Fibroblast of lung (primary cell): ENCODE measurements around the gene OBSCN. TPM values are rescaled to one million over a fixed set of nuclear protein-coding genes. Genes with fewer than 3 reads are reported as not detected.

ENCODE experiments used
- DNase-seq, 2 donors: peaks; one replicate each; pipeline versions ENCODE4 v3.0.0 to v3.0.0-alpha.2; 2010; ENCODE audit warnings: low read depth in 2 of 2
- H2AFZ ChIP-seq: 2 replicates; pipeline ENCODE4 v1.5.1; 2012; ENCODE audit warnings: low read length, control low read depth, inconsistent platforms
- H3K27ac ChIP-seq: 2 replicates; pipeline ENCODE4 v1.5.1; 2011; ENCODE audit warnings: low read length, control low read depth; ENCODE audit not compliant: insufficient read depth
- H3K27me3 ChIP-seq: 2 replicates; pipeline ENCODE4 v1.5.1; 2011; ENCODE audit warnings: mild to moderate bottlenecking, low read length; ENCODE audit not compliant: control insufficient read depth, insufficient read depth
- H3K36me3 ChIP-seq: 2 replicates; pipeline ENCODE4 v1.5.1; 2011; ENCODE audit warnings: low read length; ENCODE audit not compliant: control insufficient read depth, insufficient read depth
- H3K4me1 ChIP-seq: 2 replicates; pipeline ENCODE4 v1.5.1; 2011; ENCODE audit warnings: low read length; ENCODE audit not compliant: control insufficient read depth, insufficient read depth; ENCODE audit errors: extremely low read depth
- H3K4me2 ChIP-seq: 2 replicates; pipeline ENCODE4 v1.5.1; 2011; ENCODE audit warnings: low read length, control low read depth; ENCODE audit not compliant: insufficient read depth; ENCODE audit errors: extremely low read depth
- H3K4me3 ChIP-seq, 4 experiments: fragments of 200-600 bp in 1 of 4; sonication (generic) in 1 of 4; replicated peaks in 1 of 4; 2 replicates each; pipeline ENCODE4 v1.5.1; 2011 to 2016; ENCODE audit warnings: low read length in 4 of 4, low read depth in 3 of 4, mild to moderate bottlenecking in 3 of 4, control low read depth in 2 of 4, inconsistent platforms in 1 of 4, mixed read lengths in 1 of 4; ENCODE audit not compliant: insufficient read depth in 1 of 4; ENCODE audit errors: control extremely low read depth in 1 of 4
- H3K79me2 ChIP-seq: 2 replicates; pipeline ENCODE4 v1.5.1; 2012; ENCODE audit warnings: mild to moderate bottlenecking, low read length, inconsistent platforms; ENCODE audit not compliant: control insufficient read depth, insufficient read depth
- H3K9ac ChIP-seq: 2 replicates; pipeline ENCODE4 v1.5.1; 2011; ENCODE audit warnings: mild to moderate bottlenecking, low read length, control low read depth; ENCODE audit not compliant: insufficient read depth
- H3K9me3 ChIP-seq: 2 replicates; pipeline ENCODE4 v1.5.1; 2012; ENCODE audit warnings: low read depth, low read length; ENCODE audit not compliant: control insufficient read depth, insufficient read depth
- H4K20me1 ChIP-seq: 2 replicates; pipeline ENCODE4 v1.5.1; 2011; ENCODE audit warnings: low read length; ENCODE audit not compliant: control insufficient read depth, insufficient read depth; ENCODE audit errors: extremely low read depth
- EZH2 ChIP-seq: IDR thresholded peaks from 2 replicates; pipeline ENCODE4 v1.5.1; 2012; ENCODE audit warnings: low read length, control low read depth, mild to moderate bottlenecking; ENCODE audit errors: missing control alignments
- polyA plus RNA-seq, 2 donors: library from polyadenylated mRNA; depleted of rRNA in 1 of 2; stranded (reverse) in 1 of 2; unstranded in 1 of 2; fragments of >200 nt; gene quantifications; 2 replicates each; pipeline ENCODE4 v1.2.1, GENCODE V29; 2011 to 2012; ENCODE audit warnings: missing spikeins in 1 of 2
- total RNA-seq: library from RNA; depleted of rRNA; stranded (reverse); fragments of >200 nt; gene quantifications from 2 replicates; pipeline ENCODE4 v1.2.1, GENCODE V29; 2014
- TF ChIP-seq, protein P1 (sequence below), 2 donors: IDR thresholded peaks in 1 of 2; conservative IDR thresholded peaks in 1 of 2; 1 replicate in 1 of 2; 2 replicates in 1 of 2; pipeline ENCODE4 v1.5.1; 2011 to 2012; ENCODE audit warnings: low read length in 2 of 2, control low read depth in 1 of 2, inconsistent platforms in 1 of 2, low read depth in 1 of 2, mild to moderate bottlenecking in 1 of 2

The OBSCN gene
- total and polyA plus RNA-seq, 2 donors (not counting 1 experiment from before 2014, with no cell fraction given): 0.87 to 16.8 TPM

GRCh38 chr1:228284521-228284920, 76.7 kb downstream of the OBSCN start:
- TF ChIP-seq EZH2: no peak
- TF ChIP-seq, protein P1, sequence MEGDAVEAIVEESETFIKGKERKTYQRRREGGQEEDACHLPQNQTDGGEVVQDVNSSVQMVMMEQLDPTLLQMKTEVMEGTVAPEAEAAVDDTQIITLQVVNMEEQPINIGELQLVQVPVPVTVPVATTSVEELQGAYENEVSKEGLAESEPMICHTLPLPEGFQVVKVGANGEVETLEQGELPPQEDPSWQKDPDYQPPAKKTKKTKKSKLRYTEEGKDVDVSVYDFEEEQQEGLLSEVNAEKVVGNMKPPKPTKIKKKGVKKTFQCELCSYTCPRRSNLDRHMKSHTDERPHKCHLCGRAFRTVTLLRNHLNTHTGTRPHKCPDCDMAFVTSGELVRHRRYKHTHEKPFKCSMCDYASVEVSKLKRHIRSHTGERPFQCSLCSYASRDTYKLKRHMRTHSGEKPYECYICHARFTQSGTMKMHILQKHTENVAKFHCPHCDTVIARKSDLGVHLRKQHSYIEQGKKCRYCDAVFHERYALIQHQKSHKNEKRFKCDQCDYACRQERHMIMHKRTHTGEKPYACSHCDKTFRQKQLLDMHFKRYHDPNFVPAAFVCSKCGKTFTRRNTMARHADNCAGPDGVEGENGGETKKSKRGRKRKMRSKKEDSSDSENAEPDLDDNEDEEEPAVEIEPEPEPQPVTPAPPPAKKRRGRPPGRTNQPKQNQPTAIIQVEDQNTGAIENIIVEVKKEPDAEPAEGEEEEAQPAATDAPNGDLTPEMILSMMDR (conservative IDR thresholded peaks at IDR 0.05 in 1 of 2, IDR thresholded peaks at IDR 0.05 in 1 of 2; ENCODE audit: low read depth in 1 of 2, low read length in 2 of 2): no peak
- Histone ChIP-seq H4K20me1 (no peaks in the 10 kb centered on the region), H2AFZ (no peak overlapping the region), H3K27me3 (no peaks in the 10 kb centered on the region), H3K9ac (no peak overlapping the region), H3K79me2 (no peaks in the 10 kb centered on the region), H3K4me2 (no peak overlapping the region), H3K4me3 (no peak overlapping the region), H3K4me1 (no peaks in the 10 kb centered on the region), H3K36me3 (no peaks in the 10 kb centered on the region), H3K9me3 (no peaks in the 10 kb centered on the region), H3K27ac (no peak overlapping the region)
- no peak for DNase-seq

DNA sequence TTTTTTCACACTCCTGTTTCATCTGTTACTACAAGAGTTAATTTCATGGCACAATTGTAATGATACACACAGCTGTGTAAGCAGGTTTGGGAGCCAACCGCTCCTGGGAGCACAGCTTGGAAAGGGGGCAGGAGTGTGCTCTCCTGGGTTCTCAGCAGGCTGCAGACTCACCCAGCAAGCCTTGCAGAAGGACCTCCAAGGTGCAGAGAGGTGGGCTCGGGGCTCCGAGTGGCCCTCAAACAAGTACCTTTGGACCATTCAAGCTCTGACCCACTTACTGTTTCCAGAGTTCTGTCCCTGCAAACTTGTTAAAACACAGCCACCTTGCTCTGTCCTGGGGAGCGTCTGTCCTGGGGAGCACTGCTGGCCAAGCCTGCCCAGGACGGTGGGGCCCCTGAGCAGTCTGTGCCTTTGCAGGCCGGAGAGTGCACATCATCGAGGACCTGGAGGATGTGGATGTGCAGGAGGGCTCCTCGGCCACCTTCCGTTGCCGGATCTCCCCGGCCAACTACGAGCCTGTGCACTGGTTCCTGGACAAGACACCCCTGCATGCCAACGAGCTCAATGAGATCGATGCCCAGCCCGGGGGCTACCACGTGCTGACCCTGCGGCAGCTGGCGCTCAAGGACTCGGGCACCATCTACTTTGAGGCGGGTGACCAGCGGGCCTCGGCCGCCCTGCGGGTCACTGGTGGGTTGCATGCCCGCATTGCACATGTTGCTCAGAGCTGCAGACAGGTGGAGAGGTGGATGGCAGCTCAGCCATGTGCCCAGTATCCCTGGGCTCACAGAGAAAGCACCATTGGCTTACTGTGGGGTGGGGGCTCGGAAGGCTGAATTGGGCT, 78.0 kb downstream of the OBSCN start:
- Histone ChIP-seq H3K9ac (no peak overlapping the region), H3K27ac (no peak overlapping the region), H3K9me3 (no peaks in the 10 kb centered on the region), H3K4me2 (no peak overlapping the region), H3K4me3 (no peak overlapping the region), H2AFZ (no peak overlapping the region), H3K27me3 (no peaks in the 10 kb centered on the region), H3K36me3 (no peaks in the 10 kb centered on the region), H3K4me1 (no peaks in the 10 kb centered on the region), H4K20me1 (no peaks in the 10 kb centered on the region), H3K79me2 (no peaks in the 10 kb centered on the region)
- no peak for TF ChIP-seq EZH2
- TF ChIP-seq, protein P1 (conservative IDR thresholded peaks at IDR 0.05 in 1 of 2, IDR thresholded peaks at IDR 0.05 in 1 of 2; ENCODE audit: low read depth in 1 of 2, low read length in 2 of 2): no peak
- no peak for DNase-seq

DNA sequence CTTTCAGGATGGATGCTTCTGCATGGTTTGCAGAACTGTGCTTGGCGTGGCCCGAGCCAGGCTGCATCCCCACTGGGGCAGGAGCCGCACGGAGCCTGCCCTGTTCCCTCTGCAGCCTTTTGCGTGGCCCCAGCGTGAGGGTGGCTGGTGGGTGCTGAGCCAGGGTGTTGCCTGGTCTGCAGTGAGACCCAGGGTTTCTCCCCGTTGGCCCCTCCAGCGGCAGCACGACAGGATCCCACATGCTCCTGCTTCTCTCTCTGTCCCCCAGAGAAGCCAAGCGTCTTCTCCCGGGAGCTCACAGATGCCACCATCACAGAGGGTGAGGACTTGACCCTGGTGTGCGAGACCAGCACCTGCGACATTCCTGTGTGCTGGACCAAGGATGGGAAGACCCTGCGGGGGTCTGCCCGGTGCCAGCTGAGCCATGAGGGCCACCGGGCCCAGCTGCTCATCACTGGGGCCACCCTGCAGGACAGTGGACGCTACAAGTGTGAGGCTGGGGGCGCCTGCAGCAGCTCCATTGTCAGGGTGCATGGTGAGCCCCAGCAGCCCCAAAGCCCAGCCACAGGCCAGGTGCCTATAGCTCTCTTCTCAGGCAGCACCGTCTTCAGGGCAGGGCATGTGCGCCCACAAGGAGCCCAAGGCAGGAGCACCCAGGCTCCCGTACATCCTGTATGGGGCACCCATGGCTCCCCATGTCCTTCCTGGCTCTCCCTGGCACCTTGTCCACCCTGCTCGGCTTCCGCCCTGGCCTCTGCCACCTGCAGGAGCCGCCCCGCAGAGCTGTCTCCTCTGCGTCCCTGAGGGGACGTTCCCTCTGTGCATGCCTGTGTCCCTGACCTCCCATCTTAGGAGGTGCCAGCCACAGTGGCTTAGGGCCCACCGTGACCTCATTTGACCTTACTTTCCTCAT, 78.9 kb downstream of the OBSCN start:
- Histone ChIP-seq H3K9me3 (no peaks in the 10 kb centered on the region), H2AFZ (no peak overlapping the region), H3K4me1 (no peaks in the 10 kb centered on the region), H3K4me2 (no peak overlapping the region), H4K20me1 (no peaks in the 10 kb centered on the region), H3K36me3 (no peaks in the 10 kb centered on the region), H3K79me2 (no peaks in the 10 kb centered on the region), H3K27ac (no peak overlapping the region), H3K27me3 (no peaks in the 10 kb centered on the region), H3K9ac (no peak overlapping the region), H3K4me3 (no peak overlapping the region)
- DNase-seq: no peak
- TF ChIP-seq, protein P1 (conservative IDR thresholded peaks at IDR 0.05 in 1 of 2, IDR thresholded peaks at IDR 0.05 in 1 of 2; ENCODE audit: low read depth in 1 of 2, low read length in 2 of 2): no peak
